GM21423 (cell line): Measurements from ENCODE around the gene FOCAD.
A peak's percentile ranks its signal among the peaks of the same experiment; 100 is the strongest.
"Not testable (repeated sequence)": the region's sequence is repeated elsewhere in the genome, so short reads cannot be mapped to it uniquely, and the experiment has no call there.

Experiments
- ATAC-seq: cut with Tn5 transposase; IDR thresholded peaks from one replicate; pipeline ENCODE4 v1.9.1; 2021; ENCODE audit warnings: mild to moderate bottlenecking, moderate library complexity; ENCODE audit not compliant: unreplicated experiment

Gene FOCAD

GRCh38 chr9:20671635-20672034, 12.4 kb upstream of the FOCAD start:
- ATAC-seq: no peak

GRCh38 chr9:20673537-20673936, 10.5 kb upstream of the FOCAD start:
- ATAC-seq: not testable (repeated sequence)

- ATAC-seq: no peak
Measured at GRCh38 chr9:20681467-20681866, 2.6 kb upstream of the FOCAD start.

- peak; percentile 5 for ATAC-seq
Measured at GRCh38 chr9:20683351-20684034, 566 bp upstream of the FOCAD start.

GRCh38 chr9:20684875-20685696, 1.0 kb downstream of the FOCAD start:
- ATAC-seq: no peak

DNA sequence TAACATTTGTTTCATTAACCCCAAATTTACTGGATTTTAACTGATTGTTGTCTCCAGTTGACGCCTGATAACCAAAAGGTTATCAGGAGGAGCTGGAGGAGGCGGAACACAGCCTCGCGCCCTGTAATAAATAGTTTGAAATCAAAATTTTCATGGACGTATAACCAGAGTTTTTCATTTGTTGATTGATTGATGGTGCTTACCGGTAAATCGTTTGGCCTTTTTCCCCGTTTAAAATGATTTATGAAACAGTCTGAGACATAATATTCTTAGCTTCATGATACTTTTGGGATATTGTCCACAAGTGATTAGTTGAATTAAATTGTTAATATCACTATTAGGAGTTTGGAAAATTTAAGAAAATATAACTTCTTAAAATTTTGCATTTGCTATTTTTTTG, 1.7 kb downstream of the FOCAD start:
- ATAC-seq: no peak

GRCh38 chr9:20689833-20690232, 5.8 kb downstream of the FOCAD start:
- ATAC-seq: no peak

DNA sequence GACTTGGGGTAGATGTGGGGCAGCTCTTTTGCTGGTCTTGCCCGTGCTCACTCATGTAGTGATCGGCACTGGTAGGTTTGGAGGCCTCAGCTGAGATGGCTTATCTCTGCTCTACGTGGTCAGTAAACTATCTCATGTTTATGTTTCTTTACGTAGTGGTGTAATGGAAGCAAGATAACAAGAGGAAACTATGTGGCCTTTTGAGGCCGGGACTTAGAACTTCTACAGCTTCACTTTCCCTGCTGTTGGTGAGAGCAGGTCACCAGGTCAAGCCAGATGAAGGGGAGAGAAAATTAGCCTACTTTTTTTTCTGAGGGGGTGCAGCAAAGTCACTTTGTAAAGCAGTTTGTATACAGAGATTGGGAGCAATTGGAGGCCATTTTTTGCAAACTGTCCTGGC, 8.5 kb downstream of the FOCAD start:
- no peak for ATAC-seq

- no peak for ATAC-seq
Measured at GRCh38 chr9:20693068-20693467, 9.0 kb downstream of the FOCAD start.

DNA sequence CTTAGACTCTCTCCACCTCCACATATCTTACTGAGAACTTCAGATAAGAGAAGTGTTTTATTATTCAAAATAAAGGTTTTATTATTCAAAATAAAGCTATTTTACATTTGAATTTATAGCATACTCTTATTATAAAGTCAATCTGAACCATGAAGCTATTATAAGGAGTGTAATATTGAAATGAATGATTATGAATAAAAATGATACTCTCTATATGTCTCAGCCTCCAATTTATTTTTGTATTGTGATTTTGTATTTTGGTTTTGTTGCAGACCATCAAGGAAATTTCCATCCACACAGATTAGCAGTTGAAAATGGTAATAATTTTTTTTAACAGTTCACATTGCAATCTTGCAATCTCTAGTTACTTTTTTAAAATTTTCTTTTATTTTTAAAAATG, 10.2 kb downstream of the FOCAD start:
- no peak for ATAC-seq

- ATAC-seq: no peak
Measured at GRCh38 chr9:20697021-20697719, 13.1 kb downstream of the FOCAD start.

- ATAC-seq: no peak
Measured at GRCh38 chr9:20698782-20699181, 14.7 kb downstream of the FOCAD start.

GRCh38 chr9:20701060-20701459, 17.0 kb downstream of the FOCAD start:
- ATAC-seq: no peak

DNA sequence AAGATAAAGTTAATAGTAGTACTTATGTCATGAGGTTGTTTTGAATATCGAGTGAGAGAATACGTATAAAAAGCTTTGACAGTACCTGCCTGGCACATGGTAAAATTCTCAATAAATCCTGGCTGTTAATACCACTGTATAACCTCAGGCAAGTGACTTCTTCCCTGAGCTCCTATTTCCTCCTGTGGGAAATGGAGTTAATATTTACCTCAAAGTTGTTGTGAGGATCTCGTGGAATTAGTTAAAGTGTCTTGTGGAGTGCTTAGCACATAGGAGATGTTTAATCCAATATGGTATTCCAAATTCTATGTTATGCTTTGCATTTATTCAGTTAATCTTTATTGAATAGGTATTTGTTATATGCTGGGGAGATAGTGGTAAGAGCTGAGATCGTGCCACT, 18.5 kb downstream of the FOCAD start:
- no peak for ATAC-seq

DNA sequence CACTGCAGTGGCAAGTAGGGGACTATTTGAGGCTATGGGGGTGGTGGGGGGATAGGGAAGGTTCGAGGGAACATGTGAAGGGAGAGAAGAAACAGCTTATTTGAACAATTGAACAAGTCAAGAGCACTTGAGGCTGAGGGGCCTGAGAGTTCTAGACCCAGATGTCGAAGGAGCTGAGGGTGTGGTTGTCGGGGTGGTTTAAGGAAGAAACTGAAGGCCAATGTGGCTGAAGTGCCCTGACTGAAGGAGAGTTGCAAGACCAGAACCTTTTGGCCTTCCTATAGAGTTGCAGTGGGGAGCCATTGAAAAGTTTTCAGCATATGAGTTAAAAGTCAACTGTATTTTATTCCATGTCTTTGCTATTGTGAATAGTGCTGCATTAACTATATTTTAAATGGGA, 19.1 kb downstream of the FOCAD start:
- ATAC-seq: no peak

DNA sequence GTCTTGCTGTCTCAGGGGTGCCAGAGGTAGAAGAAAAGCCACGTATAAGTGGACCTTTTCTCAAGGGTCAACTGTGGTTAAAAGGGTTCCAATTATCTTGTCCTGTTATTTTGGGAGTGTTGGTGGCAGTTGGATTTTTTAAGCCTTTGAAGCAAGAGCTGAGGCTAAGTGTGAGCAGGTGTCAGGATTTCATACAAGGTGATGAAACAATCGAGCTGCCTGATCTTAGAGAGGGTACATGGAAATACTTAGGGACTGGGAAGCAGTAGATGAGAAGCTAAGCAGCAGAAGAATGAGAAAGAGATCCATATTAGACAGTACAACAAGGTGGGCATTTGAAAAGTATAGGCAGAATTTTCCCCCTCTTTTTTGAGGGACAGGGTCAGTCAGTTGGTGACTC, 23.6 kb downstream of the FOCAD start:
- ATAC-seq: no peak

- ATAC-seq: no peak
Measured at GRCh38 chr9:20713172-20713571, 29.1 kb downstream of the FOCAD start.

DNA sequence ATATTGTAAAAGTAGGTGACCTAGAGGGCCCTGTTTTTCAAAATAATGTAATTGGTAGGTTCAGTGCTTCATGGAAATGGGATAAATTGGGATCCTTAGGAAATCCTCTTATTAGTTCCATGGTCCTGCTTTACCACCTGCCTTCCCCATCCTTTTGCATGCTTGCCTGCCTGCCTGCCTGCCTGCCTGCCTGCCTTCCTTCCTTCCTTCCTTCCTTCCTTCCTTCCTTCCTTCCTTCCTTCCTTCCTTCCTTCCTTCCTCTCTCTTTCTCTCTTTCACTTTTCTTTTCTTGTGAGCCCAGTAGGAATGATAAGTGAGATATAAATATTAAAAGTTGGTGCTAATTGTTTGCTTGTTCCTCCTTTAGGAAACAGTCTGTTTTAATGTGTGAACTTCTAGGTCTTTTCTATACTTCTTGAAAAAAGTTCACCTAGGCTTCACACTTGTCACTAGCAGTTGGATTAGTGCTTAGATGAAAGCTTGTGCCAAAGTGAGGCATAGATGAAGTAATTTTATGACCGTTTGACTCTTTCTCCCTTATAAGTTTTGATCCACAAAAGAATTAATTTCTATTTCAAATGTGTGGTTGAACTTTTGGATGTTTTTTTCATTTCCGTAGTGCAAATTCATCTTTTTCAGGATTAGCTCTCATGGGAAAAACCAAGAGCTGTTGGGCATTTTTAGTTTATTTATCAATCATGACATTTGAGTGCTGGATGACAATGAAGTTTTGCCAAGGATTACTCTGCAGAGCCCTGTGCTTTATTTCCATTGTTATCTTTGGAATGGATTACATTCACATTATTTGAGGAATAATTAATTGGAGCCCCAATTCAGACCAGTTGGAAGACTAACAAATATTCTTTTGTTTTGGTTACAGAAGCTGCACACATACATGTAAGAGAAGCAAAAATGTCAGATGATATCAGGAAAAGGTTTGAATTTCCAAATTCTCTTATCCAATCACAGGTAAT, 30.7 kb downstream of the FOCAD start:
- no peak for ATAC-seq

DNA sequence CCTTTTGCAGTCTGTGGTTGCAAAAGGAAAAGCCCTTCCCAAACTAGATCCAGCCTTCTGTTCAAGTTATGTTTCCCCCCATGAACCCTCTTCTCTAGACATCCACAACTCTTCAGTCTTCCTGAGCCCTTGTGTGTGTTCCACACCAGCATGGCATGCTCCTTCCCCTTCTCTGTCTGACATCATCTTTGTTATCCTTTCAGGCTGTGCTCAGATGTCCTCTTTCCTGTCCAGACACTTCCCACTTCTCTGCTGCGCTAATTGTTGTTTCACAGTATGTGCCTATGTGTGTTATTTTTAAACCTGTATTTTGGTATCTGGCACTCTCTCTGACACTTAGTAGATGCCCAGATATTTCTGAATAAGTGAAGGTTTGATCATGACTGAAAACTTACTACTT, 38.2 kb downstream of the FOCAD start:
- ATAC-seq: no peak

DNA sequence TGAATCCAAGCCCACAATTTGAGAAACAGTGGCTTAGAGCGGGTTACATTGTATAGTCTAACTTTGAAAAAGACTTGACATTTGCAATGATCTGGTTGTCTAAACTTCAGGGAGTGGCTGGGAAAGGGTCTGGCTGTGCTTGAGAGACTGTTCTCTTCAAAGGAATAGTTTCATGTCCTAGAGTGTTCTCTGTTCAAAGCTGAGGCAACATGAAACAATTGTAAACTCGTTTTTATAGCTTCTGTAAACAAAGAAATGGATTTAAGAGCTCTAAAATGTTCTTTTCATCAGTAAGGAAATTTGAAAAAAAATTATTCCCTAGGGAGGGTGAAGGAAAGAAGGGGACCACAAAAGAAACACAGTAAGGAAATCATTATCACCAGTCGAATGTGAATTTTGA, 41.6 kb downstream of the FOCAD start:
- ATAC-seq: no peak

DNA sequence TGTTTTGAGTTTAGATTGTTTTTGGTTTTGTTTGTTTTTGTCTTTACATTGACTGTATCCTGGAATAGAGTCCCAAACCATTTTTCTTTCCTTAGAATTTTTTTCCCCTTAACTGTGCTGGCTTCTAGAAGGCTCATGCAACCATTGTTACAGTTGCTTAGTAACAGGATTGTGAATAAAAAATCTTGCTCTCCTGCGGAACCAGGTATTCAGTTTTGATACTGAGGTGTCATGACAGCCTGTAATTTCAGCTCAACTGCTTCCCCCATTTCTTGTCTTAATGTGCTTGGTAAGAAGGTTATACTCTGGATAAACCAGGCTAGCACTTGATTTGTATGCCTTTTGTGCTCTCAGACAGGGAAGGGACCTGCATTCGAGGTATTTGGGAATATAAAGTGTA, 42.1 kb downstream of the FOCAD start:
- ATAC-seq: no peak
